SK-N-SH treated with all-trans-retinoic acid at 6 μM for 48 hours (cell line): ENCODE results near the gene NTMT1.

Source experiments
- ATAC-seq: fragments of 200-7000 bp; cut with Tn5 transposase; 3 replicates; pipeline ENCODE4 v1.9.1; 2020; ENCODE audit warnings: mild to moderate bottlenecking, moderate library complexity
- ARNTL ChIP-seq: fragments of 450-650 bp; formaldehyde crosslinking; IDR thresholded peaks from 2 replicates; pipeline ENCODE4 v1.5.0; 2020; ENCODE audit warnings: low read depth, mild to moderate bottlenecking, moderate library complexity, borderline replicate concordance
- BACH2 ChIP-seq: fragments of 250-450 bp; sonication (Bioruptor Pico); IDR thresholded peaks from 2 replicates; pipeline ENCODE4 v1.9.0; 2021; ENCODE audit warnings: mild to moderate bottlenecking, borderline replicate concordance
- CREB5 ChIP-seq: fragments of 250-450 bp; sonication (Bioruptor Pico); IDR thresholded peaks from 2 replicates; pipeline ENCODE4 v1.5.1; 2020; ENCODE audit warnings: low read depth, mild to moderate bottlenecking, moderate library complexity
- CSRNP3 ChIP-seq: fragments of 250-450 bp; sonication (Bioruptor Pico); IDR thresholded peaks from 2 replicates; pipeline ENCODE4 v1.5.1; 2021; ENCODE audit warnings: mild to moderate bottlenecking, moderate library complexity
- ESRRG ChIP-seq: fragments of 250-450 bp; sonication (Bioruptor Pico); IDR thresholded peaks from 2 replicates; pipeline ENCODE4 v1.6.1; 2021; ENCODE audit warnings: mild to moderate bottlenecking
- GLIS3 ChIP-seq: fragments of 250-450 bp; sonication (Bioruptor Pico); IDR thresholded peaks from 2 replicates; pipeline ENCODE4 v1.5.0; 2020; ENCODE audit warnings: mild to moderate bottlenecking, moderate library complexity
- OSR1 ChIP-seq: fragments of 250-450 bp; sonication (Bioruptor Pico); IDR thresholded peaks from 2 replicates; pipeline ENCODE4 v1.8.0; 2022; ENCODE audit warnings: moderate library complexity, mild to moderate bottlenecking, inconsistent platforms
- PATZ1 ChIP-seq: fragments of 250-450 bp; sonication (Bioruptor Pico); IDR thresholded peaks from 2 replicates; pipeline ENCODE4 v1.8.0; 2020; ENCODE audit warnings: mild to moderate bottlenecking, moderate library complexity, borderline replicate concordance
- POU6F1 ChIP-seq: fragments of 250-450 bp; sonication (Bioruptor Pico); IDR thresholded peaks from 2 replicates; pipeline ENCODE4 v1.8.0; 2021; ENCODE audit warnings: low read depth, mild to moderate bottlenecking, moderate library complexity, borderline replicate concordance
- PPARA ChIP-seq: fragments of 250-450 bp; sonication (Bioruptor Pico); IDR thresholded peaks from 2 replicates; pipeline ENCODE4 v1.5.0; 2020; ENCODE audit warnings: mild to moderate bottlenecking, borderline replicate concordance
- RARB ChIP-seq: fragments of 250-450 bp; sonication (Bioruptor Pico); IDR thresholded peaks from 2 replicates; pipeline ENCODE4 v1.8.0; 2021; ENCODE audit warnings: mild to moderate bottlenecking, moderate library complexity
- SNAI2 ChIP-seq: fragments of 250-450 bp; sonication (Bioruptor Pico); IDR thresholded peaks from 2 replicates; pipeline ENCODE4 v1.5.0; 2020; ENCODE audit warnings: mild to moderate bottlenecking, moderate library complexity
- TCF4 ChIP-seq: fragments of 250-450 bp; sonication (Bioruptor Pico); IDR thresholded peaks from 2 replicates; pipeline ENCODE4 v1.8.0; 2021; ENCODE audit warnings: mild to moderate bottlenecking, moderate library complexity, borderline replicate concordance
- TOX ChIP-seq: fragments of 250-450 bp; sonication (Bioruptor Pico); IDR thresholded peaks from 2 replicates; pipeline ENCODE4 v1.8.0; 2021; ENCODE audit warnings: mild to moderate bottlenecking, moderate library complexity, borderline replicate concordance
- TSHZ2 ChIP-seq: fragments of 250-450 bp; sonication (Bioruptor Pico); IDR thresholded peaks from 2 replicates; pipeline ENCODE4 v1.5.0; 2020; ENCODE audit warnings: mild to moderate bottlenecking, moderate library complexity
- ZFP3 ChIP-seq: fragments of 250-450 bp; sonication (Bioruptor Pico); IDR thresholded peaks from 2 replicates; pipeline ENCODE4 v1.5.0; 2020; ENCODE audit warnings: mild to moderate bottlenecking, moderate library complexity
- ZFP30 ChIP-seq: fragments of 450-650 bp; formaldehyde crosslinking; IDR thresholded peaks from 2 replicates; pipeline ENCODE4 v1.5.0; 2022; ENCODE audit warnings: mild to moderate bottlenecking, moderate library complexity
- ZNF565 ChIP-seq: fragments of 450-650 bp; formaldehyde crosslinking; conservative IDR thresholded peaks from 2 replicates; pipeline ENCODE4 v1.5.0; 2020; ENCODE audit warnings: low read depth, mild to moderate bottlenecking, moderate library complexity

Gene NTMT1

GRCh38 chr9:129665389-129665775 lies 39.4 kb downstream of the NTMT1 start, which contains the start of gene PRRX2:
TSS of gene PRRX2 (plus strand) at chr9:129665647. CDS start at chr9:129665868, 221 bp downstream.
- ATAC-seq, result peak; percentile 75
- TF ChIP-seq CREB5 (CRISPR knock-in tag), result no peak
- TF ChIP-seq RARB (CRISPR knock-in tag), result no peak
- no peak for TF ChIP-seq TOX (CRISPR knock-in tag)
- no peak for TF ChIP-seq GLIS3 (CRISPR knock-in tag)
- TF ChIP-seq ZFP3 (CRISPR knock-in tag), result no peak
- no peak for TF ChIP-seq TSHZ2 (CRISPR knock-in tag)
- no peak for TF ChIP-seq OSR1
- TF ChIP-seq ZNF565 (CRISPR knock-in tag), result no peak

GRCh38 chr9:129665814-129666520 lies 40.0 kb downstream of the NTMT1 start:
- TF ChIP-seq RARB (CRISPR knock-in tag) (no peak), TSHZ2 (CRISPR knock-in tag) (no peak), OSR1 (no peak), PATZ1 (CRISPR knock-in tag) (no peak), TOX (CRISPR knock-in tag) (no peak), ZFP30 (CRISPR knock-in tag) (no peak), BACH2 (CRISPR knock-in tag) (no peak), CSRNP3 (no peak)
- ATAC-seq, result no peak

- no peak for ATAC-seq
- no peak for TF ChIP-seq POU6F1
- no peak for TF ChIP-seq ZNF565 (CRISPR knock-in tag)
- TF ChIP-seq ARNTL (CRISPR knock-in tag), result no peak
- TF ChIP-seq SNAI2 (CRISPR knock-in tag), result no peak
- no peak for TF ChIP-seq PPARA (CRISPR knock-in tag)
- no peak for TF ChIP-seq TCF4
- TF ChIP-seq PATZ1 (CRISPR knock-in tag), result no peak
- no peak for TF ChIP-seq ESRRG
- TF ChIP-seq ZFP30 (CRISPR knock-in tag), result no peak
- no peak for TF ChIP-seq TSHZ2 (CRISPR knock-in tag)
These were observed 40.6 kb downstream of the NTMT1 start for GRCh38 chr9:129666575-129666974.
